IPS-18c (cell line): Measurements from ENCODE around the gene MED12L.

Source experiments
- H3K4me3 ChIP-seq: 2 replicates; pipeline ENCODE4 v1.7.0; 2013; ENCODE audit warnings: low read depth, mild to moderate bottlenecking, low read length, moderate library complexity; ENCODE audit not compliant: insufficient read depth
- H3K9me3 ChIP-seq: one replicate; pipeline ENCODE4 v1.6.1; 2013; ENCODE audit warnings: mild to moderate bottlenecking, low read length, moderate library complexity; ENCODE audit not compliant: control insufficient read depth, insufficient read depth

MED12L gene

GRCh38 chr3:151483488-151483887 lies 398.0 kb downstream of the MED12L start:
- no peaks in the 10 kb centered on the region for H3K9me3 ChIP-seq
- no peak overlapping the region for H3K4me3 ChIP-seq

- Histone ChIP-seq H3K4me3 (no peak overlapping the region), H3K9me3 (no peaks in the 10 kb centered on the region)
These were observed 398.6 kb downstream of the MED12L start for GRCh38 chr3:151483961-151484520.
